IMR-90 (cell line): ENCODE data around the gene RBP5. TPM values are rescaled to one million over a fixed set of nuclear protein-coding genes. Genes with fewer than 3 reads are reported as not detected.
A peak's percentile ranks its signal among the peaks of the same experiment; 100 is the strongest.

ENCODE experiments used
- ATAC-seq: fragments of 200-7000 bp; cut with Tn5 transposase; 2 replicates; pipeline ENCODE4 v1.9.1; 2020; ENCODE audit warnings: low read depth, mild to moderate bottlenecking, moderate library complexity
- BruUV-seq: library from RNA; stranded (reverse); fragments of 400-500 nt; replicated peaks from 2 replicates; lab custom pipeline; 2021; lab: Mats Ljungman, UMichigan
- CTCF ChIA-PET: fragments of 300-600 bp; formaldehyde crosslinking; extraction: SDS; loops from one replicate; lab custom pipeline; 2021; ENCODE audit warnings: antibody characterized with exemption; lab: Yijun Ruan, JAX
- POLR2A ChIA-PET: fragments of 300-600 bp; sonication (Branson Sonifier 250); formaldehyde crosslinking; loops from one replicate; lab custom pipeline; 2022; ENCODE audit warnings: antibody characterized with exemption; ENCODE audit not compliant: unreplicated experiment; lab: Charles Lee
- DNase-seq: peaks from one replicate; pipeline ENCODE4 v3.0.0; 2013
- H2AFZ ChIP-seq: replicated peaks from 2 replicates; pipeline ENCODE3; 2013; ENCODE audit warnings: low read length, mild to moderate bottlenecking; ENCODE audit not compliant: poor library complexity
- H2AK5ac ChIP-seq: 2 replicates; pipeline ENCODE4 v1.6.1; 2013; ENCODE audit warnings: low read depth, low read length, inconsistent platforms
- H2AK9ac ChIP-seq: replicated peaks from 2 replicates; pipeline ENCODE3; 2013; ENCODE audit warnings: mild to moderate bottlenecking, low read depth, low read length, moderate library complexity; ENCODE audit not compliant: poor library complexity
- H2BK120ac ChIP-seq: 2 replicates; pipeline ENCODE4 v1.6.1; 2013; ENCODE audit warnings: low read depth, low read length, inconsistent platforms
- H2BK15ac ChIP-seq: 3 replicates; pipeline ENCODE4 v1.6.1; 2013; ENCODE audit warnings: low read depth, low read length, inconsistent platforms
- H2BK20ac ChIP-seq: 2 replicates; pipeline ENCODE4 v1.6.1; 2013; ENCODE audit warnings: low read depth, mild to moderate bottlenecking, inconsistent platforms, low read length, moderate library complexity
- H2BK5ac ChIP-seq: 2 replicates; pipeline ENCODE4 v1.6.1; 2013; ENCODE audit warnings: mild to moderate bottlenecking, low read depth, low read length, inconsistent platforms; ENCODE audit not compliant: poor library complexity, severe bottlenecking
- H3K14ac ChIP-seq: replicated peaks from 2 replicates; pipeline ENCODE4 v1.6.1; 2013; ENCODE audit warnings: low read depth, low read length, inconsistent platforms
- H3K18ac ChIP-seq: 2 replicates; pipeline ENCODE4 v1.6.1; 2013; ENCODE audit warnings: low read depth, low read length, control low read depth
- H3K23ac ChIP-seq: 2 replicates; pipeline ENCODE4 v1.6.1; 2013; ENCODE audit warnings: low read depth, low read length, inconsistent platforms
- H3K27ac ChIP-seq: 2 replicates; pipeline ENCODE4 v1.5.1; 2013; ENCODE audit warnings: mild to moderate bottlenecking, control low read depth, low read length; ENCODE audit not compliant: insufficient read depth
- H3K27me3 ChIP-seq: 2 replicates; pipeline ENCODE4 v1.6.1; 2013; ENCODE audit warnings: low read length; ENCODE audit not compliant: control insufficient read depth, insufficient read depth
- H3K36me3 ChIP-seq: 2 replicates; pipeline ENCODE4 v1.6.1; 2013; ENCODE audit warnings: low read length, mixed read lengths; ENCODE audit not compliant: control insufficient read depth, insufficient read depth
- H3K4ac ChIP-seq: 2 replicates; pipeline ENCODE4 v1.6.1; 2013; ENCODE audit warnings: low read depth, low read length, inconsistent platforms
- H3K4me1 ChIP-seq: 2 replicates; pipeline ENCODE4 v1.6.1; 2013; ENCODE audit warnings: low read length, mixed read lengths; ENCODE audit not compliant: control insufficient read depth, insufficient read depth
- H3K4me2 ChIP-seq: 2 replicates; pipeline ENCODE4 v1.6.1; 2013; ENCODE audit warnings: low read depth, mild to moderate bottlenecking, control low read depth, low read length, moderate library complexity
- H3K4me3 ChIP-seq: 2 replicates; pipeline ENCODE4 v1.5.1; 2013; ENCODE audit warnings: low read depth, mild to moderate bottlenecking, control low read depth, low read length, moderate library complexity; ENCODE audit not compliant: insufficient read depth
- H3K56ac ChIP-seq: 2 replicates; pipeline ENCODE4 v1.6.1; 2013; ENCODE audit warnings: low read length, inconsistent platforms; ENCODE audit not compliant: insufficient read depth; ENCODE audit errors: extremely low read depth
- H3K79me1 ChIP-seq, 2 experiments: 2 replicates each; pipeline ENCODE4 v1.6.1; 2013; ENCODE audit warnings: low read length in 2 of 2, inconsistent platforms in 1 of 2, low read depth in 1 of 2
- H3K9ac ChIP-seq: 2 replicates; pipeline ENCODE4 v1.6.1; 2013; ENCODE audit warnings: low read depth, low read length, control low read depth
- H3K9me1 ChIP-seq: 2 replicates; pipeline ENCODE4 v1.6.1; 2013; ENCODE audit warnings: low read length, inconsistent platforms; ENCODE audit not compliant: insufficient read depth
- H3K9me3 ChIP-seq: 2 replicates; pipeline ENCODE4 v1.6.1; 2013; ENCODE audit warnings: low read length; ENCODE audit not compliant: control insufficient read depth, insufficient read depth
- H4K20me1 ChIP-seq: 2 replicates; pipeline ENCODE4 v1.6.1; 2013; ENCODE audit warnings: low read length, inconsistent platforms; ENCODE audit not compliant: insufficient read depth
- H4K5ac ChIP-seq: 2 replicates; pipeline ENCODE4 v1.6.1; 2013; ENCODE audit warnings: mild to moderate bottlenecking, low read depth, low read length, control low read depth
- H4K8ac ChIP-seq, 2 experiments: 2 replicates each; pipeline ENCODE4 v1.6.1; 2013; ENCODE audit warnings: low read depth in 2 of 2, low read length in 2 of 2, control low read depth in 1 of 2, inconsistent platforms in 1 of 2
- H4K91ac ChIP-seq: 2 replicates; pipeline ENCODE4 v1.6.1; 2013; ENCODE audit warnings: low read depth, low read length, inconsistent platforms; ENCODE audit not compliant: insufficient read depth
- BHLHE40 ChIP-seq: fragments of 150-350 bp; IDR thresholded peaks from 2 replicates; pipeline ENCODE4 v1.6.1; 2016; ENCODE audit warnings: mild to moderate bottlenecking, low read depth, low read length
- CEBPB ChIP-seq: IDR thresholded peaks from 2 replicates; pipeline ENCODE4 v1.6.1; 2012; ENCODE audit warnings: low read depth, low read length, improper control_type of control experiment
- CHD1 ChIP-seq: IDR thresholded peaks from 2 replicates; pipeline ENCODE4 v1.6.1; 2012; ENCODE audit warnings: low read depth, low read length, improper control_type of control experiment
- FOS ChIP-seq: fragments of 150-350 bp; IDR thresholded peaks from 2 replicates; pipeline ENCODE4 v1.6.1; 2016; ENCODE audit warnings: low read depth, low read length
- MAZ ChIP-seq: IDR thresholded peaks from 2 replicates; pipeline ENCODE4 v1.6.1; 2012; ENCODE audit warnings: low read depth, mild to moderate bottlenecking, low read length, improper control_type of control experiment, moderate library complexity, borderline replicate concordance
- MXI1 ChIP-seq: IDR thresholded peaks from 2 replicates; pipeline ENCODE4 v1.6.1; 2012; ENCODE audit warnings: low read depth, mild to moderate bottlenecking, low read length, moderate library complexity, borderline replicate concordance
- NFE2L2 ChIP-seq: fragments of 150-350 bp; IDR thresholded peaks from 2 replicates; pipeline ENCODE4 v1.6.1; 2016; ENCODE audit warnings: low read depth, mild to moderate bottlenecking, low read length
- POLR2A ChIP-seq: IDR thresholded peaks from 2 replicates; pipeline ENCODE4 v1.6.1; 2012; ENCODE audit warnings: mild to moderate bottlenecking, low read depth, low read length
- RAD21 ChIP-seq: IDR thresholded peaks from 2 replicates; pipeline ENCODE4 v1.6.1; 2012; ENCODE audit warnings: low read length, improper control_type of control experiment
- RCOR1 ChIP-seq: IDR thresholded peaks from 2 replicates; pipeline ENCODE4 v1.6.1; 2012; ENCODE audit warnings: mild to moderate bottlenecking, low read length, improper control_type of control experiment; ENCODE audit not compliant: insufficient replicate concordance
- RFX5 ChIP-seq: IDR thresholded peaks from 2 replicates; pipeline ENCODE4 v1.8.0; 2012; ENCODE audit warnings: low read depth, mild to moderate bottlenecking, low read length, moderate library complexity
- WGBS, 2 experiments: methylation state at CpG; one replicate each; pipeline versions ENCODE4 v1.1.5 to v1.1.7; 2013; ENCODE audit warnings: missing lambda C conversion rate in 2 of 2; ENCODE audit not compliant: insufficient read length in 1 of 2; ENCODE audit errors: extremely low coverage in 2 of 2; 5-methylcytosine and 5-hydroxymethylcytosine counted together
- dilution Hi-C: fragments of 300-500 bp; cut with HindIII; formaldehyde crosslinking; loops from one replicate; pipeline ENCODE4 v1.14.3; 2018; ENCODE audit warnings: low sequenced_read_pairs; ENCODE audit not compliant: unreplicated experiment
- in situ Hi-C: fragments of 300-500 bp; cut with MboI; formaldehyde crosslinking; loops from 3 replicates; pipeline ENCODE4 v1.14.3; 2019; ENCODE audit warnings: low sequenced_read_pairs, inconsistent platforms, mixed read lengths
- intact Hi-C: fragments of 100-400 bp; cut with micrococcal nuclease; formaldehyde crosslinking; loops from 2 replicates; pipeline ENCODE4 v1.10.0; 2022
- polyA plus RNA-seq, 3 experiments: library from polyadenylated mRNA; depleted of rRNA; stranded (reverse); fragments of >200 nt; gene quantifications; 2 replicates each; pipeline ENCODE4 v1.2.3, GENCODE V29; 2012; ENCODE audit warnings: low replicate concordance in 1 of 3
- total RNA-seq: library from RNA; depleted of rRNA; stranded (reverse); fragments of >200 nt; gene quantifications from 2 replicates; pipeline ENCODE4 v1.2.3, GENCODE V29; 2012
- TF ChIP-seq, protein P1 (sequence below): fragments of 150-350 bp; IDR thresholded peaks from 2 replicates; pipeline ENCODE4 v1.6.1; 2016; ENCODE audit warnings: low read depth, mild to moderate bottlenecking, low read length, moderate library complexity, borderline replicate concordance
- TF ChIP-seq, protein P2 (sequence below): conservative IDR thresholded peaks from 2 replicates; pipeline ENCODE4 v1.5.1; 2012; ENCODE audit warnings: mild to moderate bottlenecking, low read depth, low read length, improper control_type of control experiment
- TF ChIP-seq, protein P3 (sequence below): fragments of 150-350 bp; IDR thresholded peaks from 2 replicates; pipeline ENCODE4 v1.6.1; 2017; ENCODE audit warnings: mild to moderate bottlenecking, antibody characterized with exemption, low read length, low read depth

The RBP5 gene
- total and polyA plus RNA-seq, 2 of the 4 experiments (the other 2 are of a cell fraction): 0.15 TPM; not detected in 1

DNA sequence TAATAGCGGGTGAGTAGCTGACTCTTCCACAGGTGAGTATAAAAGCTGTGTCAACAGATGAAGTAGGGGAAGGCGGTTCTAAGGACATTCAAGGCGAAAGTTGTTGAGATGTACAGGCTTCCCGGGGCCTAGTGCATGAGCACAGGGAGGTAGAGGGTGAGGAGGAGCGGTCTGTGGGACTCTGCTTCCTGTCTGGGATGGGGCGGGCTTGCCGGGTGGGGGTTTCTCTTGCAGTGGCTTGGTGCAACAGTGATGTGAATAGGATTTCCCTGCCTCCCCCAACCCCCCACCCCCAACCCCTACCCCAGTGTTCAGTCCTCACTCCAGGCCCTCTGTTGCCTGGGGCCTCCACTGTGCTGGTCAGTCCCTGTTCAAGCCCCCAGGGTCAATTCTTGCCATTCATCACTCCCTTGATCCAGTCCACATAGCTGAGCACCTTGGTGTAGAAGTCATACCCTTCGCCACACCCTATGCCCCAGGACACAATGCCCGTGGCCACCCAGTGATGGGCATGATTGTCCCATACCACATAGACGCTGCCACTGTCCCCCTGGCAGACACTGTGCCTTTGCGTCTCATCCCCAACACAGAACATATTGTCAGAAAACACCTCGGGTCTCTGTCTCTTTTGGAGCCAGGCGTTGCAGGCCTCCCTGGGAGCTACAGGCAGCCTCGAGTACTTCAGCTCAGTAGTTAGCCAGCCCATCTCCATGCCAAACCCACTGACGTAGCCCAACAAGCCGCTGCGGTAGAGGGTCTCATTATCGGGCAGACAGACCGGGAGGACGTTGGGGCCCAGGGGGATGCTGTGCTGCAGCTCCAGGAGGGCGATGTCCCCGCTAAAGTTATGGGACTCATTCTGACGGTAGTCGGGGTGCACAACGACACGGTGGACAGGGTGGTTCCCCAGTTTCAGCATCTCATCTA lies 32.4 kb downstream of the RBP5 start:
- no peak overlapping the region for H3K14ac ChIP-seq
- H3K36me3 ChIP-seq: peaks cover 8% of the 10 kb centered on the region
- peaks cover 10 to 12% of the 10 kb centered on the region in 2 experiments for H3K79me1 ChIP-seq
- H3K27ac ChIP-seq: no peak overlapping the region
- no peak overlapping the region for H2BK120ac ChIP-seq
- no peak overlapping the region for H3K18ac ChIP-seq
- dilution Hi-C loops (no loop called here), in situ Hi-C loops (no loop called here), intact Hi-C loops (no loop called here)
- WGBS, 2 experiments: 64% methylated on average over 11 of the region's 26 CpGs; no CpG with 5 or more reads in 1 of the 2 experiments
- no peak overlapping the region for H2BK15ac ChIP-seq
- no peak overlapping the region for H3K56ac ChIP-seq
- no peak overlapping the region for H2AK5ac ChIP-seq
- no peak overlapping the region for H3K23ac ChIP-seq
- DNase-seq (no peak), ATAC-seq (no peak)
- H3K4me3 ChIP-seq: no peak overlapping the region
- H2AFZ ChIP-seq: peak overlapping the region; percentile 73
- no TSS peak for BruUV-seq
- H3K9me3 ChIP-seq: no peaks in the 10 kb centered on the region
- H2AK9ac ChIP-seq: peak overlapping the region; percentile 65
- H2BK5ac ChIP-seq: no peak overlapping the region
- ChIA-PET POLR2A (interaction anchor here (0.5 kb wide), 1 partner anchor 25 kb away, joined by 4 read pairs; no protein-coding TSS in a partner anchor), CTCF (no interaction called here)
- H4K20me1 ChIP-seq: no peaks in the 10 kb centered on the region
- H3K4me2 ChIP-seq: no peak overlapping the region
- no peak overlapping the region for H4K5ac ChIP-seq
- H4K8ac ChIP-seq: no peak overlapping the region
- H2BK20ac ChIP-seq: no peak overlapping the region
- peaks cover 13% of the 10 kb centered on the region for H3K9me1 ChIP-seq
- no peaks in the 10 kb centered on the region for H3K27me3 ChIP-seq
- no peak overlapping the region for H3K9ac ChIP-seq
- no peak overlapping the region for H4K91ac ChIP-seq
- no peak overlapping the region for H3K4ac ChIP-seq
- H3K4me1 ChIP-seq: peaks cover 13% of the 10 kb centered on the region
- TF ChIP-seq CHD1 (no peak), MAZ (no peak), POLR2A (no peak), MXI1 (no peak), RFX5 (no peak), RAD21 (no peak), FOS (no peak), NFE2L2 (no peak), CEBPB (no peak), BHLHE40 (no peak), RCOR1 (no peak)
- TF ChIP-seq, protein P1, sequence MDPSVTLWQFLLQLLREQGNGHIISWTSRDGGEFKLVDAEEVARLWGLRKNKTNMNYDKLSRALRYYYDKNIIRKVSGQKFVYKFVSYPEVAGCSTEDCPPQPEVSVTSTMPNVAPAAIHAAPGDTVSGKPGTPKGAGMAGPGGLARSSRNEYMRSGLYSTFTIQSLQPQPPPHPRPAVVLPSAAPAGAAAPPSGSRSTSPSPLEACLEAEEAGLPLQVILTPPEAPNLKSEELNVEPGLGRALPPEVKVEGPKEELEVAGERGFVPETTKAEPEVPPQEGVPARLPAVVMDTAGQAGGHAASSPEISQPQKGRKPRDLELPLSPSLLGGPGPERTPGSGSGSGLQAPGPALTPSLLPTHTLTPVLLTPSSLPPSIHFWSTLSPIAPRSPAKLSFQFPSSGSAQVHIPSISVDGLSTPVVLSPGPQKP: no peak
- TF ChIP-seq, protein P2, sequence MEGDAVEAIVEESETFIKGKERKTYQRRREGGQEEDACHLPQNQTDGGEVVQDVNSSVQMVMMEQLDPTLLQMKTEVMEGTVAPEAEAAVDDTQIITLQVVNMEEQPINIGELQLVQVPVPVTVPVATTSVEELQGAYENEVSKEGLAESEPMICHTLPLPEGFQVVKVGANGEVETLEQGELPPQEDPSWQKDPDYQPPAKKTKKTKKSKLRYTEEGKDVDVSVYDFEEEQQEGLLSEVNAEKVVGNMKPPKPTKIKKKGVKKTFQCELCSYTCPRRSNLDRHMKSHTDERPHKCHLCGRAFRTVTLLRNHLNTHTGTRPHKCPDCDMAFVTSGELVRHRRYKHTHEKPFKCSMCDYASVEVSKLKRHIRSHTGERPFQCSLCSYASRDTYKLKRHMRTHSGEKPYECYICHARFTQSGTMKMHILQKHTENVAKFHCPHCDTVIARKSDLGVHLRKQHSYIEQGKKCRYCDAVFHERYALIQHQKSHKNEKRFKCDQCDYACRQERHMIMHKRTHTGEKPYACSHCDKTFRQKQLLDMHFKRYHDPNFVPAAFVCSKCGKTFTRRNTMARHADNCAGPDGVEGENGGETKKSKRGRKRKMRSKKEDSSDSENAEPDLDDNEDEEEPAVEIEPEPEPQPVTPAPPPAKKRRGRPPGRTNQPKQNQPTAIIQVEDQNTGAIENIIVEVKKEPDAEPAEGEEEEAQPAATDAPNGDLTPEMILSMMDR: no peak
- TF ChIP-seq, protein P3, sequence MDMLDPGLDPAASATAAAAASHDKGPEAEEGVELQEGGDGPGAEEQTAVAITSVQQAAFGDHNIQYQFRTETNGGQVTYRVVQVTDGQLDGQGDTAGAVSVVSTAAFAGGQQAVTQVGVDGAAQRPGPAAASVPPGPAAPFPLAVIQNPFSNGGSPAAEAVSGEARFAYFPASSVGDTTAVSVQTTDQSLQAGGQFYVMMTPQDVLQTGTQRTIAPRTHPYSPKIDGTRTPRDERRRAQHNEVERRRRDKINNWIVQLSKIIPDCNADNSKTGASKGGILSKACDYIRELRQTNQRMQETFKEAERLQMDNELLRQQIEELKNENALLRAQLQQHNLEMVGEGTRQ: no peak
